HepG2 (cell line): ENCODE measurements around the gene SETD1B. TPM values are rescaled to one million over a fixed set of nuclear protein-coding genes. Genes with fewer than 3 reads are reported as not detected.

Experiments
- CAMTA2 ChIP-seq: sonication (generic); formaldehyde crosslinking; IDR thresholded peaks from 2 replicates; pipeline ENCODE4 v1.4.0; 2020; ENCODE audit warnings: mild to moderate bottlenecking, missing genetic modification reagents, borderline replicate concordance
- CEBPG ChIP-seq: IDR thresholded peaks from 2 replicates; pipeline ENCODE4 v1.6.1; 2016
- JUN ChIP-seq: sonication (generic); formaldehyde crosslinking; IDR thresholded peaks from 2 replicates; pipeline ENCODE4 v1.4.0; 2020; ENCODE audit warnings: mild to moderate bottlenecking, missing genetic modification reagents
- MED1 ChIP-seq: sonication (generic); formaldehyde crosslinking; IDR thresholded peaks from 2 replicates; pipeline ENCODE4 v1.4.0; 2020; ENCODE audit warnings: missing genetic modification reagents
- NFATC3 ChIP-seq: sonication (generic); formaldehyde crosslinking; IDR thresholded peaks from 2 replicates; pipeline ENCODE4 v1.5.1; 2020; ENCODE audit warnings: mild to moderate bottlenecking, missing genetic modification reagents
- NKX3-1 ChIP-seq: sonication (generic); formaldehyde crosslinking; IDR thresholded peaks from 2 replicates; pipeline ENCODE4 v1.5.0; 2020; ENCODE audit warnings: missing genetic modification reagents
- PHF21A ChIP-seq: sonication (generic); formaldehyde crosslinking; IDR thresholded peaks from 2 replicates; pipeline ENCODE4 v1.5.0; 2020; ENCODE audit warnings: mild to moderate bottlenecking, missing genetic modification reagents
- PLSCR1 ChIP-seq: sonication (generic); formaldehyde crosslinking; IDR thresholded peaks from 2 replicates; pipeline ENCODE4 v1.5.0; 2020; ENCODE audit warnings: missing genetic modification reagents, mild to moderate bottlenecking, borderline replicate concordance
- RAD21 ChIP-seq: fragments of 450-650 bp; formaldehyde crosslinking; IDR thresholded peaks from 2 replicates; pipeline ENCODE4 v1.5.0; 2020; ENCODE audit warnings: mild to moderate bottlenecking
- SAP130 ChIP-seq: IDR thresholded peaks from 2 replicates; pipeline ENCODE4 v1.6.1; 2016; ENCODE audit warnings: low read depth
- YEATS2 ChIP-seq: sonication (generic); formaldehyde crosslinking; IDR thresholded peaks from 2 replicates; pipeline ENCODE4 v1.4.0; 2020; ENCODE audit warnings: missing genetic modification reagents, borderline replicate concordance
- ZBTB10 ChIP-seq: sonication (generic); formaldehyde crosslinking; IDR thresholded peaks from 2 replicates; pipeline ENCODE4 v1.4.0; 2020; ENCODE audit warnings: missing genetic modification reagents, borderline replicate concordance
- ZNF281 ChIP-seq: sonication (generic); formaldehyde crosslinking; IDR thresholded peaks from 2 replicates; pipeline ENCODE4 v1.4.0; 2020; ENCODE audit warnings: missing genetic modification reagents, borderline replicate concordance
- ZNF292 ChIP-seq: sonication (generic); formaldehyde crosslinking; IDR thresholded peaks from 2 replicates; pipeline ENCODE4 v1.8.1; 2022; ENCODE audit warnings: mild to moderate bottlenecking, low read depth, missing genetic modification reagents, borderline replicate concordance
- ZNF547 ChIP-seq: sonication (generic); formaldehyde crosslinking; IDR thresholded peaks from 2 replicates; pipeline ENCODE4 v1.5.1; 2020; ENCODE audit warnings: mild to moderate bottlenecking, missing genetic modification reagents
- ZNF552 ChIP-seq: sonication (generic); formaldehyde crosslinking; IDR thresholded peaks from 2 replicates; pipeline ENCODE4 v1.9.0; 2022; ENCODE audit warnings: missing genetic modification reagents, mild to moderate bottlenecking, borderline replicate concordance
- polyA plus RNA-seq, 8 experiments: library from polyadenylated mRNA; depleted of rRNA in 3 of 8; stranded (reverse) in 7 of 8; unstranded in 1 of 8; fragments of >200 nt; fragmentation: Illumina TruSeq in 4 of 8; extraction: Trizol in 4 of 8; gene quantifications; 2 replicates each; pipeline versions ENCODE4 v1.2.1 to v1.2.3, GENCODE V29; 2011 to 2016; ENCODE audit warnings: low read depth in 4 of 8, missing spikeins in 1 of 8, mixed read lengths in 1 of 8; ENCODE audit not compliant: insufficient read depth in 1 of 8
- total RNA-seq, 5 experiments: library from RNA; depleted of rRNA; stranded (reverse); fragments of >200 nt; fragmentation: Illumina TruSeq; extraction: Trizol; gene quantifications; 2 replicates each; pipeline ENCODE4 v1.2.3, GENCODE V29; 2016; ENCODE audit warnings: low read depth in 1 of 5

Gene SETD1B
- total and polyA plus RNA-seq, 2 of the 13 experiments (the other 11 are each of a cell fraction or from before 2014, with no cell fraction given), result 1.1 to 1.4 TPM

DNA sequence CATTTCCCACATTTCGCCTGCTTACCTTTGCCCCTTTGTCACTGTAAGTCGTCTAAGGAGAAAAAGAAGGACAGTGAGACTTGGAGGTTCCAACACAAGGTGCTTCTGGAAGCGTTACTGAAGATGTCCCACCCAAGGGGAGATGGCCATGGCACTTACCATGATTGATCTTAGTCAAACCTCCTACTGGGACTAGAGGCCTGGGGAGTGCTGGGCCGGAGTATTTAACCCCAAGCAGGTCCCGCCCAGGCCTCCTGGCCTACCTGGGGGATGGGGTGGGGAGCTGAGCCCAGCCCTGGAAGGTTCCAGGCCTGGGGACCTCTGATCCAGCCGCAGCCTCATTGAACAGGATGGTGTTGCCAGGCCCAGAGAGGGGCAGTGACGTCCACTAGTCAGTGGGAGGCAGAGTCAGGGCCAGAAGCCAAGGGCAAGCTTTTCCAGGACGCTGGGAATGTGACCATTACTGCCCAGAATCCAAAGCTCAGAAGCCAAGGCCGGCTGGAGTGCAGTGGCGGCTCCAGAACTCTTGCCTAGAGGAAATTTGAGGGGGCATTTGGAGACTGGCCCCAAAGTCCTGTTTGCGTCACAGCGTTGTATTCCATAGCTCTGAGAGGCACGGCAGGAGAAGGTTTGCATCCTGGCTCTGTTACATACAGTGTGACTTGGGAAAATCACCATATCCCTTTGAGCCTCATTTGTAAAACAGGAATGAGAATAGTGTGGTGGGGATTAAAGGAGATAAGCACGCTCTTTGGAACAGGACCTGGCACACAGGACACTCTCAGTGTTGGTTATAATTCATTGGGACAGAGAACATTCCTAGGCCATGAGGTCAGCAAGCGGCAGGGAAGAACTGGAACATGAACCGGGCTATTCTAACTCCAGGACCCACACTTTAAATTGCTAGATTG is 55.1 kb downstream of the SETD1B start, which contains the start of gene HPD (continued):
- TF ChIP-seq ZNF292 (CRISPR knock-in tag) (0 out of 2 replicates have a peak, but pooled peaks have one; percentile 24), CEBPG (peak; percentile 27), YEATS2 (CRISPR knock-in tag) (peak; percentile 79), SAP130 (CRISPR knock-in tag) (peak; percentile 74), PLSCR1 (CRISPR knock-in tag) (no peak), ZNF552 (no peak), PHF21A (CRISPR knock-in tag) (peak; percentile 98), MED1 (CRISPR knock-in tag) (peak; percentile 83), RAD21 (CRISPR knock-in tag) (peak; percentile 61), JUN (CRISPR knock-in tag) (peak; percentile 97), ZNF547 (CRISPR knock-in tag) (0 out of 2 replicates have a peak, but pooled peaks have one; percentile 49), NKX3-1 (CRISPR knock-in tag) (0 out of 2 replicates have a peak, but pooled peaks have one; percentile 34), NFATC3 (CRISPR knock-in tag) (0 out of 2 replicates have a peak, but pooled peaks have one; percentile 34), ZNF281 (peak; percentile 69), ZBTB10 (CRISPR knock-in tag) (0 out of 2 replicates have a peak, but pooled peaks have one; percentile 36), CAMTA2 (no peak)
